Transverse colon (tissue), 4 donors: Measurements from ENCODE around the gene TMEM175. TPM values are rescaled to one million over a fixed set of nuclear protein-coding genes. Genes with fewer than 3 reads are reported as not detected.

Experiments
- DNase-seq: peaks from one replicate; pipeline ENCODE4 v3.0.0-alpha.2; 2019
- H3K27ac ChIP-seq, 4 donors: fragments of 200-600 bp; sonication (generic); 2 replicates each; pipeline ENCODE4 v1.5.1; 2016 to 2018; ENCODE audit warnings: inconsistent platforms in 4 of 4
- H3K27me3 ChIP-seq: fragments of 200-600 bp; sonication (generic); 2 replicates; pipeline ENCODE4 v1.5.1; 2017; ENCODE audit warnings: inconsistent platforms
- H3K36me3 ChIP-seq, 4 donors: fragments of 200-600 bp; sonication (generic); 2 replicates each; pipeline ENCODE4 v1.5.1; 2017 to 2019; ENCODE audit warnings: inconsistent platforms in 4 of 4
- H3K4me1 ChIP-seq, 4 donors: fragments of 200-600 bp; sonication (generic); 2 replicates each; pipeline ENCODE4 v1.5.1; 2017 to 2020; ENCODE audit warnings: inconsistent platforms in 4 of 4
- H3K4me3 ChIP-seq, 4 donors: fragments of 200-600 bp; sonication (generic); 1 replicate in 1 of 4; 2 replicates in 3 of 4; pipeline versions ENCODE4 v1.5.1 to v1.6.1; 2017 to 2019; ENCODE audit warnings: inconsistent platforms in 4 of 4
- H3K9me3 ChIP-seq, 2 donors: fragments of 200-600 bp; sonication (generic); 2 replicates each; pipeline ENCODE4 v1.5.1; 2017 to 2019; ENCODE audit warnings: inconsistent platforms in 2 of 2
- EP300 ChIP-seq: sonication (generic); formaldehyde crosslinking; IDR thresholded peaks from one replicate; pipeline ENCODE4 v1.6.1; 2017; ENCODE audit warnings: antibody characterized with exemption, low read depth
- POLR2A ChIP-seq: fragments of 450-650 bp; IDR thresholded peaks from one replicate; pipeline ENCODE4 v1.6.1; 2016; ENCODE audit warnings: antibody characterized with exemption, mild to moderate bottlenecking, moderate library complexity
- POLR2AphosphoS5 ChIP-seq, 3 donors: sonication (generic); formaldehyde crosslinking; IDR thresholded peaks; one replicate each; pipeline ENCODE4 v1.6.1; 2016; ENCODE audit warnings: antibody characterized with exemption in 3 of 3
- whole genome bisulfite sequencing, 2 donors: methylation state at CpG; one replicate each; pipeline ENCODE4 v1.1.5; 2018; ENCODE audit warnings: low coverage in 1 of 2; 5-methylcytosine and 5-hydroxymethylcytosine counted together
- in situ Hi-C, 4 donors: fragments of 200-750 bp; cut with MboI; loops; one replicate each; pipeline versions ENCODE4 v1.15.0 to v1.15.1; 2017; ENCODE audit warnings: low sequenced_read_pairs in 3 of 4, low pct_ligation_motif_present in 1 of 4, low pct_unique_long_range_greater_than_20kb in 1 of 4
- intact Hi-C: fragments of 100-400 bp; cut with DNase I; formaldehyde crosslinking; loops from one replicate; pipeline ENCODE4 v1.15.1; 2023; ENCODE audit warnings: low total_unique reads
- total RNA-seq, 4 donors: library from RNA; depleted of rRNA; stranded (reverse); fragments of >200 nt; gene quantifications; one replicate each; pipeline ENCODE4 v1.1.0, GENCODE V29; 2016
- TF ChIP-seq, protein P1 (sequence below), 5 experiments: fragments of 200-600 bp in 3 of 5; fragments of 450-650 bp in 2 of 5; sonication (generic) in 3 of 5; IDR thresholded peaks; 1 replicate in 2 of 5; 2 replicates in 3 of 5; pipeline ENCODE4 v1.5.1; 2016 to 2017; ENCODE audit warnings: antibody characterized with exemption in 5 of 5, inconsistent platforms in 3 of 5, mild to moderate bottlenecking in 2 of 5, moderate library complexity in 1 of 5

TMEM175 gene
- total RNA-seq, 4 donors from 2014 or later, result 44.0 to 116 (median 50.5) TPM

DNA sequence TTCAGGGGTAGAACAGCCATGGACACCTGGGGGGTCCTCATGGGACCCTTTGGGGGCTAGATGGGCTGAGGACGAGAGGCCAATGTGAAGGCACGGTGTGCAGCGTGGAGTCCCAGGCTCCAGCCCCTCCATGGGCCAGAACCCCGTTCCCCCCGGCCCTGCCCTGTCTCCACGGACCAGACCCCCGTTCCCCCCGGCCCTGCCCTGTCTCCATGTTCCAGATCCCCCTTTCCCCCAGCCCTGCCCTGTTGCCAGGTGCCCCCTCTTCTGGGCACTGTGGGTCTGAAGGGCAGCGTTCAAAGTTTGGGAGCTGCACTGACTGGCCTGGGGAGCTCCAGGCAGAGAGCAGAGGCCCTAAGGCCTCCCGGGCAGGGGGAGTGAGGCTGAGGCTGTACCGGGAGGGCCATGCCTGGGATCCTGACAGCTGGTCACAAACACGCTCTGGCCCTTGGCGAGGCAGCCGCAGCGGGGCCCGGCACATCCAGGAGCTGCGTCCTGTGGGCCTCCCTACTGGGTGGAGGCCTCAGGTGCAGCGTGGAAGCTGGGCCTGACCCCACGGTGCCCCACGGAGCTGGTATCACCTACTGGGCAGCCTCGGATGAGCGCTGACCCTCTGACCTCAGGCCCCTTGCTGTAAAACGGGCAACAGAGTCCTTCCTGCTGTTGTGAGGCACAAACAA is 32.2 kb downstream of the TMEM175 start:
- 90 to 100% methylated on average over 2 to 21 of the region's 23 CpGs for WGBS, 2 donors
- peaks cover 0 to 40% (median 15%) of the 10 kb centered on the region in 4 donors for H3K4me1 ChIP-seq
- TF ChIP-seq POLR2A, result no peak
- TF ChIP-seq, protein P1, sequence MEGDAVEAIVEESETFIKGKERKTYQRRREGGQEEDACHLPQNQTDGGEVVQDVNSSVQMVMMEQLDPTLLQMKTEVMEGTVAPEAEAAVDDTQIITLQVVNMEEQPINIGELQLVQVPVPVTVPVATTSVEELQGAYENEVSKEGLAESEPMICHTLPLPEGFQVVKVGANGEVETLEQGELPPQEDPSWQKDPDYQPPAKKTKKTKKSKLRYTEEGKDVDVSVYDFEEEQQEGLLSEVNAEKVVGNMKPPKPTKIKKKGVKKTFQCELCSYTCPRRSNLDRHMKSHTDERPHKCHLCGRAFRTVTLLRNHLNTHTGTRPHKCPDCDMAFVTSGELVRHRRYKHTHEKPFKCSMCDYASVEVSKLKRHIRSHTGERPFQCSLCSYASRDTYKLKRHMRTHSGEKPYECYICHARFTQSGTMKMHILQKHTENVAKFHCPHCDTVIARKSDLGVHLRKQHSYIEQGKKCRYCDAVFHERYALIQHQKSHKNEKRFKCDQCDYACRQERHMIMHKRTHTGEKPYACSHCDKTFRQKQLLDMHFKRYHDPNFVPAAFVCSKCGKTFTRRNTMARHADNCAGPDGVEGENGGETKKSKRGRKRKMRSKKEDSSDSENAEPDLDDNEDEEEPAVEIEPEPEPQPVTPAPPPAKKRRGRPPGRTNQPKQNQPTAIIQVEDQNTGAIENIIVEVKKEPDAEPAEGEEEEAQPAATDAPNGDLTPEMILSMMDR (IDR thresholded peaks at IDR 0.05), result no peak
- no peak for TF ChIP-seq EP300
- no peak for TF ChIP-seq POLR2AphosphoS5 (IDR thresholded peaks at IDR 0.05)
- no peak overlapping the region for H3K27ac ChIP-seq
- no peaks in the 10 kb centered on the region for H3K27me3 ChIP-seq
- H3K36me3 ChIP-seq, result peaks cover 0 to 8% (median 0%) of the 10 kb centered on the region in 4 donors
- in situ Hi-C loops, result no loop called here
- no peaks in the 10 kb centered on the region for H3K9me3 ChIP-seq
- no peak for DNase-seq
- no peak overlapping the region for H3K4me3 ChIP-seq
- intact Hi-C loops, result no loop called here

DNA sequence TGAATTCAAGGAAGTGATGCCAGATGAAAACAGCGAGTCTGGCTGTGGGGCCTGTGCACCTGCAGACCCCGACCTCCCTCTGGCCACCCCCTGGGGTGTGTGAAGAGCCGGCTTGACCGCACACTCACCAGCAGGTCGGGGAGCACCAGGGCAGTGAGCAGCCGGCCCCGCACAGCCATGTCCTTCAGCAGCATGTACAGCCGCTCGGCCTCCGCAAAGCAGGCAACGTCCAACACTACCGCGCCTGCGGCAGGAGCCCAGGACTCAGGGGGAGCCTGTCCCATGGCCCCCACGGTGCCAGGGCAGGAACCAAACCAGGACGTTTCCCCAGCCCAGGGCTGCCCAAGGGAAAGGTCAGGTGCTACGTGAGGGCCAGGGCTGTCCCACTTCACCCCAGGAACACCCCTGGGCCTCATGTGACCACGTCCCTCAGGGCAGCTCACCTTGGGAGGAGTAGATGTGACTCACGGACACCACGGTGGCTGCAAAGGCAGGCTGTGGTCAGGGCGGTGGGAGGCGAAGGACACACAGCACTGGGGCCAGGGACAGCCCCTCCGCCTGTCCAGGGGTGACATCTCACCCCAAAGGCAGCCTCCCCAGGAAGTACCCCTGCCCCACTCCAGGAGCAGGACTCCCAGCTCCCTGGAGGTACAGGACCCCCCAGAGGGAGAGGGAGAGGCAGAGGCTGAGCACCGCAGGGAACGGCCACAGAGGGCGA is 32.9 kb downstream of the TMEM175 start:
- no peak for DNase-seq
- intact Hi-C loops, result no loop called here
- TF ChIP-seq EP300, result no peak
- no peak for TF ChIP-seq POLR2AphosphoS5 (IDR thresholded peaks at IDR 0.05)
- TF ChIP-seq POLR2A, result no peak
- TF ChIP-seq, protein P1 (IDR thresholded peaks at IDR 0.05), result no peak
- in situ Hi-C loops, result no loop called here
- WGBS, 2 donors, result 88% methylated on average over 22 of the region's 26 CpGs; no CpG with 5 or more reads in 1 of the 2 donors
- no peaks in the 10 kb centered on the region for H3K27me3 ChIP-seq
- no peak overlapping the region for H3K27ac ChIP-seq
- no peaks in the 10 kb centered on the region for H3K9me3 ChIP-seq
- peaks cover 0 to 8% (median 0%) of the 10 kb centered on the region in 4 donors for H3K36me3 ChIP-seq
- H3K4me3 ChIP-seq, result no peak overlapping the region
- peaks cover 0 to 45% (median 19%) of the 10 kb centered on the region in 4 donors for H3K4me1 ChIP-seq

DNA sequence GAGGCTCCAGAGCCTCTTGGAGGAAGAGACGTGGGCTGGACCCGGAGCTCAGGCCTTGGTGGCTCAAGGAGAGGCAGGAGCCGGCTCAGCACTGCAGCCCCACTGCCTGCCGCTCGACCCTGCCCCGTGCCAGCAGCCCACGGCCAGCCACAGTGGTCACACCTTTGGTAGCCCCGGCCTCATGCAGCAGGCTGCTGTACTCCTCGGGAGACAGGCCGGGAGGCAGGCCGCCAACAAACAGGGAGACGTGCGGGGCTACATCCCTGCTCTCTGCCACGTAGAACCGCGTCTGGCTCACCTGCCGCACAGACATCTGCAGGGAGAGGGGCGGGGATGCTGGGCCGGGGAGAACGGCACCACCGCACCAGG is 33.5 kb downstream of the TMEM175 start:
- Histone ChIP-seq H3K27me3 (no peaks in the 10 kb centered on the region), H3K36me3 (peaks cover 0 to 8% (median 0%) of the 10 kb centered on the region in 4 donors), H3K27ac (no peak overlapping the region), H3K4me3 (no peak overlapping the region), H3K4me1 (peaks cover 0 to 50% (median 22%) of the 10 kb centered on the region in 4 donors), H3K9me3 (no peaks in the 10 kb centered on the region)
- intact Hi-C loops, result no loop called here
- no peak for DNase-seq
- 90% methylated on average over 21 of the region's 21 CpGs; no CpG with 5 or more reads in 1 of the 2 donors for WGBS, 2 donors
- in situ Hi-C loops, result no loop called here
- no peak for TF ChIP-seq POLR2AphosphoS5 (IDR thresholded peaks at IDR 0.05)
- no peak for TF ChIP-seq POLR2A
- TF ChIP-seq, protein P1 (IDR thresholded peaks at IDR 0.05), result no peak
- no peak for TF ChIP-seq EP300

DNA sequence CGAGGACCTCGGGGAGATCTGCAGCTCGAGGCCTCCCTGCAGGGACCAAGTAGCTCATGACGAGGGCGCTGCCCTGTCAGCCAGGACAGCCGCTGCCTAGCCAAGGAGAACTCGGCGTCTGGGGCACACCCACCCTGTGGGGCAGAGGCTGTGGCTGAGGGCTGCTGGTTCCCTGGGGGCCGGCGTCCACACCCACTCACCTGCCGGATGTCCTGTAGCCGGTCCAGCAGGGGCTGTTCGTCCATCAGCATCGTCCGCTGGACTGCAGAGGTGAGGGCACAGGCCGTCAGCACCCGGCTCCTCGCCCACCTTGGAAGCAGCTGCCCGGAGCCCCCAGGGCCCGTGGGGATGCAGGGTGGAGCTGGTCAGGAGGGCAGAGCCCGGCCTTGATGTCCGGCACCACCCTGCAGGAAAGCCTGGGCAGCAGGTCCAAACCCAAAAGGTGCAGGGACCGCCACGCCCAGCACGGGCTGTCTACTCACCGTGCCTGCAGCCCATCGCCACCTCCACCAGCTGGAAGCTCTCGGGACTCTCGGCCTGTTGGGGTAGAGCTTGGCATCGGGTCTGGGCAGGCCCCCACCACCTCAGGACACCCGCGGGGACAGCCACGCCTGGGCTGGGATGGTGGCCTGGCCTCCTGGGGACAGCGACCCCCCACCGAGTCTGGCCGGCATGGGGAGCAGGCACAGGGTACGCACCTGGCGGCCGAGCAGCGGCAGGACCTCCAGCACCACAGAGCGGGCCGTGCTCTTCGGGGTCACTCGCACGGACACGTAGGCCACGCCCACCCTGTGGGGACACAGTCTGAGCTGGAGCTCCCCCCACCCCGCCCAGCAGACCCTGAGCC is 34.2 kb downstream of the TMEM175 start:
- no peaks in the 10 kb centered on the region for H3K27me3 ChIP-seq
- H3K27ac ChIP-seq, result no peak overlapping the region
- intact Hi-C loops (no loop called here), in situ Hi-C loops (no loop called here)
- H3K4me1 ChIP-seq, result peaks cover 0 to 50% (median 29%) of the 10 kb centered on the region in 4 donors
- WGBS, 2 donors, result 83% methylated on average over 32 of the region's 48 CpGs; no CpG with 5 or more reads in 1 of the 2 donors
- peaks cover 0 to 8% (median 0%) of the 10 kb centered on the region in 4 donors for H3K36me3 ChIP-seq
- H3K9me3 ChIP-seq, result no peaks in the 10 kb centered on the region
- H3K4me3 ChIP-seq, result no peak overlapping the region
- no peak for DNase-seq
- no peak for TF ChIP-seq POLR2A
- TF ChIP-seq, protein P1 (IDR thresholded peaks at IDR 0.05), result no peak
- TF ChIP-seq EP300, result no peak
- no peak for TF ChIP-seq POLR2AphosphoS5 (IDR thresholded peaks at IDR 0.05)
